HG03175 (cell line): Measurements from ENCODE around the gene STAB1.
A peak's percentile ranks its signal among the peaks of the same experiment; 100 is the strongest.

ENCODE experiments used
- ATAC-seq: cut with Tn5 transposase; IDR thresholded peaks from one replicate; pipeline ENCODE4 v1.9.1; 2021; ENCODE audit warnings: mild to moderate bottlenecking, moderate library complexity; ENCODE audit not compliant: unreplicated experiment

STAB1 gene

GRCh38 chr3:52532838-52533622 lies 37.9 kb downstream of the STAB1 start:
- ATAC-seq, result no peak

GRCh38 chr3:52533623-52534280 lies 38.6 kb downstream of the STAB1 start, which contains the start of gene NT5DC2:
Gene NT5DC2 (minus strand): TSS chr3:52533857. CDS start chr3:52533737, 120 bp downstream.
- ATAC-seq, result peak; percentile 42

DNA sequence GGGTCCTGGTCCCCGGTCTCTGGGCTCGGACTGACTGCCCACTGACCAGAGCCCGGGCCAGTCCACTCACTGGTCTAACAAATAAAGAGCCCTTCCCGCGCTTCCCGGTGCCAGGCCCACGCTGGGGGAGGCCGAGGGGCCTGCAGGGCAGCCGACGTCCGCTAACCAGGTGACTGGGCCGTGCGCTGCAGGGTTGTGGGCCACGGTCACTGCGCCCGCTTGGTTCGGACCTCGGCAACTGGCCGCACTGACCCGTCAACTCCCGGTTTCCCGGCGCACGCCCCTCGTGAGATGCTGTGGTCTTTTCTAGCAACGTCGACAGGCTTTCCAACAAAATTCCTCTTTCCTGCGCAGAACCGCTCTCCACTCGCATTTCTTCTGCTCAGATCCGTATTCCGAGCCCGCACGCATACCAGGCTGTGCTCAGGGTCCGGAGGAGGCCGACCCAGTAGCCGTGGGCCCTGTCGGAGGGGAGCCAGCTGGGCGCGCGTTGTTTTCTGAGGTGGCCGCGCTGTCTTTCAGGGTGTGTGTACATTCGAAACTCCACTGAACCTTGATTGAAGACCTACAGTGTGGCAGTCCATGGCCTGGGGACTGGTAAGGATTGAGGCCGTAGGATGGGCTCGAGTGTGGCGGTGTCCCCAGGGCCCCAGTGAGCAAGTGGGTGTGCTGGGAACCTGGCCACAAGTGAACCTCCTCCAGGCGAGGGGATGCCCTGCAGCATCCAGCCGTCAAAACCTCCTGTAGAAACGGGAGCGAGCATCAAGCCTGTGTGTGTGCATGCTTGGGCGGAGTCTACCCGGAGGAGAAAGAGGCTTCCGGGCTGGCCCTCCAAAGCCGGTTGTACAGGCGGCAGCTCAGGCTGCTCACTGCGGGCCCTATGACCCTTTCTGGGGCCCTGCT lies 39.4 kb downstream of the STAB1 start:
- no peak for ATAC-seq

GRCh38 chr3:52535411-52536111 lies 40.4 kb downstream of the STAB1 start:
- ATAC-seq, result no peak

- ATAC-seq, result no peak
Measured at GRCh38 chr3:52536112-52536368, 40.9 kb downstream of the STAB1 start.

DNA sequence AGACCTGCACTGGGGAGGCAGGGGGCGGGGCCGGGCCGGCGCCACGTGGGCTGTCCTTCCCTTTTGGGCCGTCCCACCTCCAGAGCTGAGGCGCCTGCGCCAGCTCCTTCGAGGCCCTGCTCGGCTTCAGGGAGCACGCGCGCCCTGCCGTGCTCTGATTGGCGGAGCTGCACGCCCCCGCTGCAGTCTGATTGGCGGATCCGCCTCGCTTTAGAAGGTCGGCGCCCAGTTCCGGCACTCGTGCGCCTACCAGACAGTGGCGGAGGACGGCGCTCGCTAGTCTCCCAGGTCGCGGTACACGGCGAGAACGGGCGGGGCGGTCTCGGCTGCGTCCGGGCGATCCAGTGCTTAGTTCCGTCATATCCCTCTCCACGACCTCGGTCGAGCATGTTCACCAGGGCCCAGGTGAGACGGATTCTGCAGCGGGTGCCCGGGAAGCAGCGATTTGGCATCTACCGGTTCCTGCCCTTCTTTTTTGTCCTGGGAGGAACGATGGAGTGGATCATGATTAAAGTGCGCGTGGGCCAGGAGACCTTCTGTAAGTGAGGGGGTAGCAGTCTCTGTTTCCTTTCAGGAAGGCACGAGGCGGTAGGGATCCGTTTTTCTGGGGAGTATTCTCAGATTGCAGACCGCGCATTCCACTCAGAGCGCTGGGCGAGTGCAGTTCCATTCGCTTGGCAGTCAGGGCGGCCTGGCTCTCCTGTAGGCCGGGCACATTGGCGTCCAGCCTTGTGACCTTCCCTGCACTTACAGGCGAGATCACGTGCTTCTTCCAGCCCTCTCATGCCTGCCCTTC lies 41.4 kb downstream of the STAB1 start, which contains the start of gene UQCC5:
UQCC5 (plus strand) TSS at position 237 of the 796 bp plus-strand sequence; CDS start at position 388, 151 bp downstream.
- peak; percentile 85 for ATAC-seq

- no peak for ATAC-seq
Measured at GRCh38 chr3:52537165-52537620, 42.1 kb downstream of the STAB1 start.

DNA sequence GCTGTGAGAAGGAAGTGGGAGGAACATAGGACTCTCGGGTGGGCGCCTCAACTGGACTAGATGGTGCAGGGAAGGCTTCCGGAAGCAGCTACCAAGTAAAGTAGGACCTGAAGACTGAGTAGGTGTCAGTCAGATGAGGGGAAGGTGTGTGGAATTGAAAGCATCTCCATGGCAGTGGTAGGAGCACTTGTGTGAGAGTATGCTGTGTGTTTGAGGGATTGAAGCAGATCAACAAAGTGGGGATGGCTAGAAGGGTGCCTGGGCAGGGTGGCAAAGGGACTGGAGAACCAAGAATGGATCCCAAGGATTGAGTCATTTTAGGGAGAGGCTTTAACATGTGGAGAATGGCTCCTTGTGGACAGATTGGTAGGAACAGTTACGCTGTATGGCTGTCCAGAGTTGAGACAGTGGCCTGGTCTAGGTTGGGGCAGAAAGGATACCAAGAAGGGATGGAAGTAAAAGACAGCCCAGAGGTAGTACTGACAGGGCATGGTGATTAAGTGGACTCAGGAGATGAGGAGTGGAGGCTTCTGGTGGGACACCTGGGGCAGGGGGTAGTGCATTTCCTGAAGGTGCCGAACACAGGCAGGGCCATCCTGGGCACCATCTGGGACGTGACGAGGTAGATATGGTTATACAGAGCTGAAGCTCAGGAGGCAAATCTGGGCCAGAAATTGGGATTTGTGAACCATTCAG lies 42.7 kb downstream of the STAB1 start:
- no peak for ATAC-seq

DNA sequence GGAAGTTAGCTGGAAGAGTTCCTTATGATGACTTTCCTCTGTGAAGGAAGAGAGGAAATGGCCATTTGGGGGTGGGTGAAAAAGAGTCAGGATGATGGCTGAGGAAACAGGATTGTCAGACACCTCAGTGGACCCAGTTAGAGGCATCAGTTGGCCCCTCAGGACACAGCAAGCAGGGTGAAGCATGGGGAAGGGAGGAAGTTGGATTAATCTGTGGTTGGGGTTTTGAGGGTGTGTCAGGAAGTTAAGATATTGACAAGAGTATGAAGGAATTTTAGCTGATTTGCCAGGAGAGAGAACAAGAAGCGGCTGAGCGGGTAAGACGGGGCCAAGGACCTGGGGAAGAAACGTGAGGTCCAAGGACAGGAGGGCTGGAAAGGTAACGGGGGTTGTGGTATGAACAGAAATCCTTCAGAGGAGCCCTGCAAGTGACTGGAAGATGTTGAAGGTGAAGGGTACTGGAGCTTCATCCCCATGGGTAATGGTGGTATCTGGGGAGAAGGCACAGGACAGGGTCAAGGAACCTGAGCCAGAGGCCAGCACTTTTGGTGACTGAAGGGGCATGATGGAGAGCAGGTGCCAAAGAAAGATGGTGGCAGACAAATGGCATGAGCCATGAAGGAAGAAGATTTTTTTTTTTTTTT lies 44.0 kb downstream of the STAB1 start:
- ATAC-seq, result no peak

GRCh38 chr3:52541050-52541449 lies 45.9 kb downstream of the STAB1 start:
- no peak for ATAC-seq

DNA sequence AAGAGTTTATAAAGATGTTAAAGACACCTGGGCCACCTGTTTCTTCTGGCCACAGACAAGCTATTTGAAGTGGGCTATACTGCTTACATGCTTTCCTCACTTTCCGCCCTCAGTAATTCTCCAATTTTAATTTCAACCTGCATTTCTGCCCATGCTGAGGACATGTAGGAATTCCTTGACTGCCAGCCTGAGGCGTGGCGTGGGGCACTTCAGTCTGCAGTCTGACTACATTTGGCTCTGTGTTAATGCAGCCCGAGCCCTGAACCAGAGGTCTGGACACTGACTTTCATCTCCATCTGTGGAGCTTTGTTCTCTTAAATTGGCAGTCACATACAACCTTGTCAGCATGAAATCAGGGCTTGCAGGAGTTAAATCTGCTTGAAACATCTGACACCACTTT lies 49.8 kb downstream of the STAB1 start:
- ATAC-seq, result no peak

GRCh38 chr3:52546111-52546901 lies 51.2 kb downstream of the STAB1 start:
- no peak for ATAC-seq

GRCh38 chr3:52547143-52547542 lies 52.0 kb downstream of the STAB1 start:
- ATAC-seq, result no peak

DNA sequence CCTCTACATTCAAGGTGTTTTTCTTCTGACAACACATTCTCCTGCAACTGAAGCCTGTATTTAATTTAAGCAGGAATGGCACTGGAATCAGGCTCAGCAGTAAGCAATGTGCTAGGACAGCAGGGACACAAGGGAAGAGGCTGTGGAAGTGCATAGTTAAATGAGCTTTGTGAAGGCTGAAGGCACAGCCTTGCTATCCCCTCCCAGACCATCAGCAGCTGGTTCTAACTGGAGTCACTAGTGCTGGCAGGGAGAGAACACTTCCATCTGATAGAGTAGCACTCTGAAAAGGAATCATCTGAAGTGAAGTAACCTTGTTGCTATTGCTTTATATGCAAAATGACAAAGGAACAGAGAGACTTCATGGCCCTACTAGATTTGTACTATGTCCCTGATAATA lies 56.0 kb downstream of the STAB1 start:
- no peak for ATAC-seq

GRCh38 chr3:52552089-52552488 lies 57.0 kb downstream of the STAB1 start:
- no peak for ATAC-seq

DNA sequence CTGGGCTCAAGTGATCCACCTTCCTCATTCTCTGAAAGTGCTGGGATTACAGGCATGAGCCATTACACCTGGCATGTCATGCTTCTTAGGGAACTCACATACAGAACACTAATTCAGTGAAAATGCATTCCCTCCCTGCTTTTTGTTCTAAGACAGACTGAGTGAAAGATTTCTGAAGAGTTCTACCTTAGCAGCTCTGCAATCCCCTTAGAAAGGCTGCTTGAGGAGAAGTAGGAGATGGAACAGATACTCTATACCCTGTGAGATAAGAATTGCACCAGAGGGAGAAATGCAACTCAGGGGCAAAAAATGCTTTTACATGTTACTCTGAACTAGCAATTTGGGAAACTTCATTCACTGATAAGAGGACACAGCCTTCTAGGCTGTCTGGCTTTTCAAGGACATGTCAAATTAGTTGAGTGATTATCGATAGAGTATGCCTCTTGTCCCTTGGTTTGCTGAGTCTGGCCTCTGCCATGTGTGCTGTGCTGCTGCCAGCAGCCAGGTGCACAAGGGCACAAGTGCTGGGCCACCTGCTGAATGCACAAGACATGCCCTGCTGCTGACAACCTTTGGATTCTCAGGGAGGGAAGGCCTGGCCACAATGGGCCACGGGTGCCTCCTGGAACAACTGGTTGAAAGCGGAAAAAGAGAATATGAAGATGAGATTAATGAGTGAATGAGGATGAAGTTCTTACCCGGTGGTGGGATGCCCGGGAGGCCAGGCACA lies 59.1 kb downstream of the STAB1 start:
- no peak for ATAC-seq

- ATAC-seq, result no peak
Measured at GRCh38 chr3:52555056-52555455, 59.9 kb downstream of the STAB1 start.
